LNCAP (cell line): Measurements from ENCODE around the gene PPP2R5C.

Experiments
- TF ChIP-seq, protein P1 (sequence below): fragments of 450-650 bp; IDR thresholded peaks from 2 replicates; pipeline ENCODE4 v1.5.1; 2017; ENCODE audit warnings: mild to moderate bottlenecking

Gene PPP2R5C

DNA sequence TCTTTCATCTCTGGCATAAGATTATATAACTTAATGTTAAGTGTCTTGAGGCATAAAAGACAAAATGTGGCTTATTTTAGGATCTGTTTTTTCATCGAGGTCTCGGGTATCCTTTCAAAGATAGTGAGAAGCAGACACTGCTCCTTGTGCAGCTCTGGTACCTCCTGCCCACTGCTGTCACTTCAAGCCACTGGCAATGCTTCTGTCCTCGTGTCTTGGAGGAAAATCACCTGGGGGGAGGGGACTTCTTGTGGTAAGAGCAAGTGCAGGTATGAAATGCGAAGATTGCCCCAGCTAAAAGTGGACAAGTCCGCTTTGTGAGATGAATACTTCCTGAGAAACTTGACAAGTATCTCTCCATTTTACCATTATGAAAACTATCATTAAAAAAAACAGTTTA is 165.1 kb downstream of the PPP2R5C start:
- TF ChIP-seq, protein P1, sequence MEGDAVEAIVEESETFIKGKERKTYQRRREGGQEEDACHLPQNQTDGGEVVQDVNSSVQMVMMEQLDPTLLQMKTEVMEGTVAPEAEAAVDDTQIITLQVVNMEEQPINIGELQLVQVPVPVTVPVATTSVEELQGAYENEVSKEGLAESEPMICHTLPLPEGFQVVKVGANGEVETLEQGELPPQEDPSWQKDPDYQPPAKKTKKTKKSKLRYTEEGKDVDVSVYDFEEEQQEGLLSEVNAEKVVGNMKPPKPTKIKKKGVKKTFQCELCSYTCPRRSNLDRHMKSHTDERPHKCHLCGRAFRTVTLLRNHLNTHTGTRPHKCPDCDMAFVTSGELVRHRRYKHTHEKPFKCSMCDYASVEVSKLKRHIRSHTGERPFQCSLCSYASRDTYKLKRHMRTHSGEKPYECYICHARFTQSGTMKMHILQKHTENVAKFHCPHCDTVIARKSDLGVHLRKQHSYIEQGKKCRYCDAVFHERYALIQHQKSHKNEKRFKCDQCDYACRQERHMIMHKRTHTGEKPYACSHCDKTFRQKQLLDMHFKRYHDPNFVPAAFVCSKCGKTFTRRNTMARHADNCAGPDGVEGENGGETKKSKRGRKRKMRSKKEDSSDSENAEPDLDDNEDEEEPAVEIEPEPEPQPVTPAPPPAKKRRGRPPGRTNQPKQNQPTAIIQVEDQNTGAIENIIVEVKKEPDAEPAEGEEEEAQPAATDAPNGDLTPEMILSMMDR, result no peak

DNA sequence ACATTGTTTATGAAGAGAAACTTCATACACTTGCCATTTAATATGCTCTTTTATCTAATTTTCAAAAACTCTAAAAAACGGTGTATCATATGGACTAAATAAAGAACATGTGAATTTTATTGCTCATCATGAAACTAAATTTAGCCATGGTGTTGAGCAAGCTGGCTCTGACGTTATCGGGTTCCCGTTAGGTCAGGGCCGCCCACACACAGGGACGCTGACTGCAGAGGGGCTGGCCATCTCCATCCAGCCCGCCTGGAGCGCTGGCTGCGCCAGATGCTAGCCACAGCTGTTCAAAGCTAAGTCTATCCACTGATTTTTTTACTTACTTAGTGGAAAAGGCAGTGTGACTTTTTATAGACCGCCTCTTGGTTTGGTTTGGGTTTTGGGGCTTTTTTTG is 166.3 kb downstream of the PPP2R5C start:
- TF ChIP-seq, protein P1, result no peak

DNA sequence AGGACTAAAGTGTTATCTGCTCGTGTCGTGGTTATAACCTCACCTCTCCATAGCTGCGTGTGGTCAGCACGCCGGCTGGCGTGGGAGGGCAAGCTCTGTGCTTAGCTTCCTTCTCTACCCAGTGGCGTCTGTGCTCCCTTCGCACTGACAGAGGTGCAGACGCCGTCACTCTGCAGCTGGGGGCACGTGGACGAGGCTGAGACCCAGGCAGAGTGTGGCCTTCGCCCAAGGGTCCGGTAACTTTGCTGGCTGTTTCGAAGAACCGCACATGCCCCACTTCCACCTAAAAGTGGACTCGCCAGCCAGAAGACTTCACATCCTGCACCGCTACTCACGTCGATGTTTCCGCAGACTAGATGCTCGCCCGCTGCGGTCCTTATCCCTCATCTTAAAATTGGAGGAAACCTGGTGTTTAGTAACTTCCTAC is 166.9 kb downstream of the PPP2R5C start:
- TF ChIP-seq, protein P1, result no peak

DNA sequence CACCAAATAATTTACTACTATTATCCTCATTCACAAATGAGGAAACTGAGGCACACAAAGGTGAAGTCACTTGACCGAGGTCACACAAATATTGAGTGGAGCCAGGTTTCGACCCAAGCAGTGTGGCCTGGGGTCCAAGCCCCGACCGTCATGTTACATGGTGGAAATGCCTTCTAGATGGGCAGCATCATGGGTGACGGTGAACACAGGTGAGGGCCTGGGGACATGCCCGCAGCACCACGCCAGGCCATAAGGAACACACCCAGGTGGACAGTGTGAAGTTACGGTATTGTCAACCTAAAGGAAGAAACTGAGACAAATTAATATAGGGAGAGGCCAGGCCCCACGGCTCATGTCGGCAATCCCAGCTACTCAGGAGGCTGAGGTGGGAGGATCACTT is 167.6 kb downstream of the PPP2R5C start:
- TF ChIP-seq, protein P1, result no peak

DNA sequence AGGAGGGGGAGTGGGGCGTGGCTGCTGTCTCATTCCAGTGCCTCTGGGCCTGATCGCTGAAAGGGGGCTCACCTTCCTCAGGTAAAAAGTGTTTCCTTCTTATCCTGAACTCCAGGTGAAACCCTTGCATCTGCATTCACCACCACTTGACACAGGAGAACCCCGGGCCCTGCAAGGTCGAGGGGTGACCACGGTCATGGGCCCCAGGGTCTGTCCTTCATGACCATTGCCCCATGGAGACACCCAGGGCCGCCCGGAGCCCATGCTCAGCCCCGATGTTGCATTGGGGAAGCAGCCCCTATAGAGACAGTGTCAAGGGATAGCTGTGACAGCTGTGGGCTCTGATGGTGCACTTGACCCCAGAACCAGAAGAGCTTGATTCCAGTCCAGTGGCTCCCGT is 168.4 kb downstream of the PPP2R5C start:
- TF ChIP-seq, protein P1, result no peak

DNA sequence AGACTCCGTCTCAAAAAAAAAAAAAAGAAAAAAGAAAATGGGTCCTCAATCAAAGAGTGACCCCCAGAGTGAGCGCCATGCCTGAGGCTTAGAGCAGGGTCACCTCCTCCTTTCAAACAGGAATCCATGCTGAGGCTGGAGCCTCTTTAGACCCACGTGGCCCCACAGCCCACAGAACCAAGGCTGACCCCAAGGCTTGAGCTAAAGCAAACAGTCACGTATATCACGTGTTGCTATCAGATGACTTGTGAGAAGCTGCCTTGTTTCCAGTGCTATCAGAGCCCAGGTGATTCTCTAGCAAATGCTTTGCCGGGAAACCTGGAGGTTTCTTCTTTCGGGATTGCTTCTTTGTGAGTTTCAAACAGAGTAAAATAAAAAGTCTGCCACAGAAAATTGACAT is 171.2 kb downstream of the PPP2R5C start:
- TF ChIP-seq, protein P1, result no peak

DNA sequence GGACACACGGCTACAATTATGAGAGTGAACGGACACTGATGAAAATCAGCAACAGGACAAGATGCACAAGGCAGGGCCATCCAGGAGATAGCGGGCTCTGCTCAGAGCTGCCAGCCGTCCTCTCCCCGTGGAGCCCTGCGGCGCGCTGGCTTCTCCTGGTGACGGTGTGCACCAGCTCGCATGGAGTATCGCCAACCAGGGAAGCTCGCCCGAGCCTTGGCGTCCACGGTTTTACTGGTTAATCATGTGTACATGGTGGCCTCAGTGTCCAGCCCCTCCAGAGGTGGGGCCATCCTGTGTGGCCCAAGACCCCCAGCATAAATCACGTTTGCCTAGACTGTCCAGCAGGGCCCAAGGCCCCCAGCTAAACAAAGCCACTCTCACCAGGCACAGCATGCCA is 171.7 kb downstream of the PPP2R5C start:
- TF ChIP-seq, protein P1, result no peak

DNA sequence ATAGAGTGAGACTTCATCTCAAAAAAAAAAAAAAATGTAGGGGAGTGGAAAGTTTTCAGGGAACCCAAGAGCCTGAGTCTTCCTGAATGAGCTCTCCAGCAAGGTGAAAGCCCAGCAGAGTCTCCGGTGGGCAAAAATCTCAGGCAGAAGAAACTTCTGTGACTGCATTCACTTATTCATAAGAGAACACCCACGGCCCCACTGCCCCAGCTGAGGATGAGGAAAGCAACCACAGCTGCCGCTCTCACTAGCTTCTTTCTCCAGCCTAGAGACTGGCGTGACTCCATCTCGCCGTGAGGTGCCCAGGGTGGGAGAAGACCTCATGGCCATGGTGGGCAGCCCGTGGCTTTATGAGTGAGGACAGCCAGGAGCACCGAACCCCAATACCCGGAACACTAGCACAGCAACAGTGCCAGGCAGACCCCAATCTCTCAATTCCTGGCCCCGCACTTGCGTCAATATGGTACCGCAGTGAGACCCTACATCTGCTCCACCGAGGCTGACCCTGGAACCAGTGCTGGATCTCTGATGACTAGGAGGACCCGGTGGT is 173.2 kb downstream of the PPP2R5C start:
- TF ChIP-seq, protein P1, result no peak
